ES-I3 (cell line): ENCODE data around the gene MXD3.

Experiments used
- H3K36me3 ChIP-seq: 2 replicates; pipeline ENCODE4 v1.6.1; 2013; ENCODE audit warnings: mild to moderate bottlenecking, low read length, control low read depth, moderate library complexity; ENCODE audit not compliant: insufficient read depth
- H3K4me1 ChIP-seq: 2 replicates; pipeline ENCODE4 v1.6.1; 2013; ENCODE audit warnings: mild to moderate bottlenecking, control low read depth, low read length; ENCODE audit not compliant: insufficient read depth
- H3K9ac ChIP-seq: 2 replicates; pipeline ENCODE4 v1.6.1; 2013; ENCODE audit warnings: low read depth, mild to moderate bottlenecking, low read length, moderate library complexity
- H3K9me3 ChIP-seq: 2 replicates; pipeline ENCODE4 v1.6.1; 2013; ENCODE audit warnings: mild to moderate bottlenecking, low read length, moderate library complexity; ENCODE audit not compliant: control insufficient read depth, insufficient read depth

MXD3 gene

GRCh38 chr5:177335701-177336065 is 24.0 kb upstream of the MXD3 start:
- H3K9me3 ChIP-seq, result no peaks in the 10 kb centered on the region
- peaks cover 12% of the 10 kb centered on the region for H3K4me1 ChIP-seq
- no peak overlapping the region for H3K9ac ChIP-seq
- H3K36me3 ChIP-seq, result peaks cover 15% of the 10 kb centered on the region

GRCh38 chr5:177334781-177335700 is 23.3 kb upstream of the MXD3 start:
- H3K9me3 ChIP-seq, result no peaks in the 10 kb centered on the region
- H3K9ac ChIP-seq, result no peak overlapping the region
- H3K36me3 ChIP-seq, result peaks cover 15% of the 10 kb centered on the region
- peaks cover 12% of the 10 kb centered on the region for H3K4me1 ChIP-seq

GRCh38 chr5:177334155-177334551 is 22.5 kb upstream of the MXD3 start:
- peaks cover 9% of the 10 kb centered on the region for H3K4me1 ChIP-seq
- H3K9me3 ChIP-seq, result no peaks in the 10 kb centered on the region
- peaks cover 15% of the 10 kb centered on the region for H3K36me3 ChIP-seq
- H3K9ac ChIP-seq, result no peak overlapping the region

GRCh38 chr5:177333420-177334154 is 21.9 kb upstream of the MXD3 start:
- Histone ChIP-seq H3K4me1 (peaks cover 3% of the 10 kb centered on the region; the same call in 1 of the 2 replicates), H3K9ac (no peak overlapping the region), H3K36me3 (peaks cover 15% of the 10 kb centered on the region)

GRCh38 chr5:177332896-177333260 is 21.2 kb upstream of the MXD3 start:
- H3K9me3 ChIP-seq, result no peaks in the 10 kb centered on the region
- no peak overlapping the region for H3K9ac ChIP-seq
- peaks cover 5% of the 10 kb centered on the region for H3K4me1 ChIP-seq

More at GRCh38 chr5:177333420-177334154, 21.9 kb upstream of the MXD3 start:
- no peaks in the 10 kb centered on the region for H3K9me3 ChIP-seq

GRCh38 chr5:177332031-177332895 is 20.6 kb upstream of the MXD3 start:
- Histone ChIP-seq H3K4me1 (peaks cover 11% of the 10 kb centered on the region), H3K36me3 (peaks cover 15% of the 10 kb centered on the region), H3K9me3 (no peaks in the 10 kb centered on the region), H3K9ac (no peak overlapping the region)

More at GRCh38 chr5:177332896-177333260, 21.2 kb upstream of the MXD3 start:
- H3K36me3 ChIP-seq, result peaks cover 15% of the 10 kb centered on the region

- Histone ChIP-seq H3K9me3 (no peaks in the 10 kb centered on the region), H3K4me1 (peaks cover 10% of the 10 kb centered on the region), H3K36me3 (peaks cover 15% of the 10 kb centered on the region), H3K9ac (no peak overlapping the region)
These were observed 19.5 kb upstream of the MXD3 start for GRCh38 chr5:177330991-177331842.

GRCh38 chr5:177329883-177330282 is 18.2 kb upstream of the MXD3 start:
- Histone ChIP-seq H3K36me3 (peaks cover 8% of the 10 kb centered on the region), H3K9me3 (no peaks in the 10 kb centered on the region), H3K9ac (no peak overlapping the region), H3K4me1 (peaks cover 22% of the 10 kb centered on the region)

- H3K4me1 ChIP-seq, result peaks cover 24% of the 10 kb centered on the region
- no peak overlapping the region for H3K9ac ChIP-seq
- H3K9me3 ChIP-seq, result no peaks in the 10 kb centered on the region
- H3K36me3 ChIP-seq, result peaks cover 2% of the 10 kb centered on the region
These were observed 17.0 kb upstream of the MXD3 start for GRCh38 chr5:177328545-177329231.

GRCh38 chr5:177327539-177328522 is 16.1 kb upstream of the MXD3 start:
- Histone ChIP-seq H3K4me1 (peaks cover 24% of the 10 kb centered on the region), H3K36me3 (no peaks in the 10 kb centered on the region; the same call in 1 of the 2 replicates), H3K9ac (no peak overlapping the region), H3K9me3 (no peaks in the 10 kb centered on the region)

- Histone ChIP-seq H3K4me1 (peaks cover 24% of the 10 kb centered on the region), H3K9ac (no peak overlapping the region), H3K36me3 (no peaks in the 10 kb centered on the region; the same call in 1 of the 2 replicates), H3K9me3 (no peaks in the 10 kb centered on the region)
These were observed 14.2 kb upstream of the MXD3 start for GRCh38 chr5:177325868-177326381.

GRCh38 chr5:177320879-177321278 is 9.2 kb upstream of the MXD3 start:
- no peak overlapping the region for H3K9ac ChIP-seq
- H3K4me1 ChIP-seq, result peaks cover 16% of the 10 kb centered on the region
- no peaks in the 10 kb centered on the region for H3K36me3 ChIP-seq
- H3K9me3 ChIP-seq, result no peaks in the 10 kb centered on the region
